Fibroblast of mammary gland (primary cell): ENCODE results near the gene TRPV3.

Experiments used
- DNase-seq: peaks from one replicate; pipeline ENCODE4 v3.0.0-alpha.2; 2010; ENCODE audit warnings: low read depth
- H3K4me3 ChIP-seq: 2 replicates; pipeline ENCODE4 v1.5.1; 2011; ENCODE audit warnings: low read depth, mild to moderate bottlenecking, low read length, moderate library complexity; ENCODE audit not compliant: control insufficient read depth
- TF ChIP-seq, protein P1 (sequence below): conservative IDR thresholded peaks from 2 replicates; pipeline ENCODE4 v1.5.1; 2011; ENCODE audit warnings: low read depth, low read length, inconsistent platforms; ENCODE audit not compliant: control insufficient read depth, insufficient read depth

The TRPV3 gene

DNA sequence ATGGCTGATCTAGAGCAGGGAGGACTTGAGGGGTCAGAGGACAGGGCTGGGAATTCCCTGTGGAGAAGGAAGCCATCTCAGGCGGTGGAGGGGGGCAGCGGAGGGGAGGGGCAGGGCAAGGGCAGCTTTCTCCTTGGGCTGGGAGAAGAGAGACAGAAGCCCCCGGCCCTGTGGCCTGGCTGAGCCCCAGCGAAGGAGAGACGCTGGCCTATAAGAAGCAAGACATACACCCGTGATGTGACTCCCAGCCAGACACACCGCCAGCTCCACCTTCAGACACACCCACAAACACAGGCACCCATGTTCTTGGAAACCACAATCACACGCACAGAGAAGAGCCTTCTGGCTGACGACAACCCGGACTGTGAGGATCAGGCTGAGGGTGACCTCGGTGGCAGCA, 10.0 kb downstream of the TRPV3 start:
- no peak overlapping the region for H3K4me3 ChIP-seq
- DNase-seq = no peak
- TF ChIP-seq, protein P1, sequence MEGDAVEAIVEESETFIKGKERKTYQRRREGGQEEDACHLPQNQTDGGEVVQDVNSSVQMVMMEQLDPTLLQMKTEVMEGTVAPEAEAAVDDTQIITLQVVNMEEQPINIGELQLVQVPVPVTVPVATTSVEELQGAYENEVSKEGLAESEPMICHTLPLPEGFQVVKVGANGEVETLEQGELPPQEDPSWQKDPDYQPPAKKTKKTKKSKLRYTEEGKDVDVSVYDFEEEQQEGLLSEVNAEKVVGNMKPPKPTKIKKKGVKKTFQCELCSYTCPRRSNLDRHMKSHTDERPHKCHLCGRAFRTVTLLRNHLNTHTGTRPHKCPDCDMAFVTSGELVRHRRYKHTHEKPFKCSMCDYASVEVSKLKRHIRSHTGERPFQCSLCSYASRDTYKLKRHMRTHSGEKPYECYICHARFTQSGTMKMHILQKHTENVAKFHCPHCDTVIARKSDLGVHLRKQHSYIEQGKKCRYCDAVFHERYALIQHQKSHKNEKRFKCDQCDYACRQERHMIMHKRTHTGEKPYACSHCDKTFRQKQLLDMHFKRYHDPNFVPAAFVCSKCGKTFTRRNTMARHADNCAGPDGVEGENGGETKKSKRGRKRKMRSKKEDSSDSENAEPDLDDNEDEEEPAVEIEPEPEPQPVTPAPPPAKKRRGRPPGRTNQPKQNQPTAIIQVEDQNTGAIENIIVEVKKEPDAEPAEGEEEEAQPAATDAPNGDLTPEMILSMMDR = no peak

DNA sequence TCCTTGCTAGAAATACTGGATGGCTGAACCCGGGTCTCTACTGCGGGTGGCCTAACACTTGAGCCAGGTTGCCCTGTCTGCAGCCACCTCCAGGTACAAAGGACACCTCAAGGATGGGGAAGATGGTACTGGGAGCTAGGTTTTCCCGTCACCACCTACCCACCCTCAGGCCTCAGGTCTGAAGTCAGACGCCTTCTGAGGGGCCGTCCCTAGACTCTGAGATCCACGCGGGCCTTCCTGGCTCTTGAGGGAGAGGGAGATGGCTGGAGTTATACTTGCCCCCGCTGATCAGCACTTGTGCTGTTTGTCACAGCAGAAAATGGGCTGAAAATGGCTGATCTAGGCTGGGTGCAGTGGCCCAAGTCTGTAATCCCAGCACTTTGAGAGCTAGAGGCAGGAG, 10.6 kb downstream of the TRPV3 start:
- TF ChIP-seq, protein P1 = no peak
- no peak for DNase-seq
- H3K4me3 ChIP-seq = no peak overlapping the region

DNA sequence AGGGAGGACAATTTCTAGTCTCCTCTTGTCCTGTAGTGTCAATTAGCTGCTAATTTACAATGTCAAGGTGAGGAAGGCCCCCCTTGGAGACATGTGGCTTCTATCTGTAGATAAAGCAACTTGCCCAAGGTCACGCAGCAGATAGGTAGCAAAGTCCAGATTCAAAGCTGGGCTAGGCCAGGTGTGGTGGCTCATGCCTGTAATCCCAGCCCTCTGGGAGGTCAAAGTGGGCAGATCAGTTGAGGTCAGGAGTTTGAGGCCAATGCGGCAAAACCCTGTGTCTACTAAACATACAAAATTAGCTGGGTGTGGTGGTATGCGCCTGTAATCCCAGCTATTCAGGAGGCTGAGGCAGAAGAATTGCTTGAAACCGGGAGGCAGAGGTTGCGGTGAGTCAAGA, 11.1 kb downstream of the TRPV3 start:
- TF ChIP-seq, protein P1 = no peak
- no peak overlapping the region for H3K4me3 ChIP-seq
- DNase-seq = no peak

DNA sequence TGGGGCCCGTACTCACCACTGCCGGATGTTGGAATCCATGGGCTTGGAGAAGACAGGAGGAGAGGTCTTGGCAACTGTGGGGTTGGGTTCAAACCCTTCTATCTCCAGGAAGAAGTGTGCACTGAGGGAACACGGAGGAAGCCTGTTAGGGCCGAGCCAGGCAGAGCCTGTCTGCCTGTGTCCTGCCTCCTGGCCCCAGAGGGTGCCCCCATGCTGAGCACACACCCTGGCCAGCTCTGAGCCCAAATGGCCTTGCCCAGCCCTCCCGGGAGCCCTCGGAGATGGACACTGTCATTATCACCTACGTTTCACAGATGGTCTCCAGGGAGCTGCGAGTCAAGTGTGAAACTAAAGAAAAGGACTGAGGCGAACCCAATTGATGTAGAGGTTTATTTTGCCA, 12.5 kb downstream of the TRPV3 start:
- DNase-seq = no peak
- H3K4me3 ChIP-seq = no peak overlapping the region
- TF ChIP-seq, protein P1 = no peak

DNA sequence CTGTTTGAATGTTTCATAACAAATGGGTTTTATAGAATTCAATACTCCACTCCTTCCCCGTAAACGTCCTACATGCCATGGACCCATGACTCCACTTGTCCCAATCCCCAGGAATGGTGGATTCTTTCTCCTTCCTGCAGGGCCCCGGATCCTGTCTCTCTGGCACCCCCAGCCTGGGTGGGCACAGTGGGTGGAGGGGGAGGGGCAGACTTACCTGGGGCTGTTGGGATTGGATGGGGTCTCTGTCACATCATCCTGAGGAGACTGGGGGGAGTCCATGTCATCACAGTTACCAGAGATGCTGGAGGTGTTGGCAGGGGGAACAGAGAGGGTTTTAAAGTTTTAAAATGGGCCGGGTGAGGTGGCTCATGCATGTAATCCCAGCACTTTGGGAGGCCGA, 13.2 kb downstream of the TRPV3 start:
- no peak overlapping the region for H3K4me3 ChIP-seq
- no peak for DNase-seq
- TF ChIP-seq, protein P1 = no peak

DNA sequence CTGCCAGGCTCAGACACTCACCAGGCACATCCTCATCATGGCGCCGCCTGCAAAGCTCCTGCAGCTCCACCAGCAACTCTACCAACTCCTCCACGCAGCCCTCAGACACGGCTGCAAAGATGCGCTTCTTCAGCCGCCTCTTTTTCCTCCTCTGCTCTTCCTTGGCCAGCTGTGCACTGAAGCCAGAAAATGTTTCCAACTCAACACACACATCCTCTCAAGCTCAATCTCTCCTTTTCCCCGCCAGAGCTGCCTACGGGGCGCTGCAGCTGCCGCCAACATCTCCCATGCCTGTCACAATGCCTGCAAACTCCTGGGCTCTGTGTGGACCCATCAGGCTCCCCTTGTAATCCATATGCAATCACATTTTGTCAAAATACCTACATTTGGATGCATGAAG, 14.2 kb downstream of the TRPV3 start:
- no peak overlapping the region for H3K4me3 ChIP-seq
- TF ChIP-seq, protein P1 = no peak
- no peak for DNase-seq

DNA sequence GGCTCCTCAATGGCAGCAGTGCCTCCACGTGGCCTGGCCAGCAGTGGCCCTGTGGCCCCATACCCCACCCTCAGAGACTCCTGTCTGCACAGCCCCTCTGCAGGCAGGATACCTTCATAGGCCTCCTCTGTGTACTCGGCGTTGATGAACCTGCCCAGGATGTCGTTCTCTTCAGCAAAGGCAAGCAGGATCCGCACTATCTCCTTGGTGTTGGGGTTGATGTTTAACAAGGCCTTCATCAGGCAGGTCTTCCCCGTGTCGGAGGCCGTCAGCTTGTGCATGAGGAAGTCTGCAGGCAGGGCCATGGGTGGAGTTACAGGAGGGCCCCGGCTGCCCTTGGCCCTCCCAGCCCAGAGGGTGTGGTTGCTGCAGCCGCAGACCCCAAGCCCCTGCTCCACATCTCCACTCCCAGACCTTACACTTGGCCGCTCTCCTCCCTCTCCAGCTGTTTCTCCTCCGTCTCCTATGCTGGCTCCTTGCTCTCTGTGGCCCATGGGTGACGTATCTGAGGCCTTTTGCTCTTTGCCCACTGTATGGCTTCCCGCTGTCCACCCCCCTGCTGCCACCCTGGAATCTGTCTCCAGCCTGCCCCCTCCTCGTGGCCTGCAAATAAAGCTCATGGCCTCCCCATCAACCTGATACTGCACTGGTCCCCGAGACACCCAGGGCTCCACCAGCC, 15.1 kb downstream of the TRPV3 start:
- TF ChIP-seq, protein P1 = no peak
- no peak overlapping the region for H3K4me3 ChIP-seq
- no peak for DNase-seq
